HL-60/S4 treated with retinoic acid at 250 ng/mL for 4 days and 3 days (cell line): Measurements from ENCODE around the gene SEMA3C.

Source experiments
- in situ Hi-C: fragments of 300-500 bp; cut with MboI; formaldehyde crosslinking; loops from 2 replicates; pipeline ENCODE4 v1.7.0; 2022; ENCODE audit warnings: low sequenced_read_pairs

Gene SEMA3C

DNA sequence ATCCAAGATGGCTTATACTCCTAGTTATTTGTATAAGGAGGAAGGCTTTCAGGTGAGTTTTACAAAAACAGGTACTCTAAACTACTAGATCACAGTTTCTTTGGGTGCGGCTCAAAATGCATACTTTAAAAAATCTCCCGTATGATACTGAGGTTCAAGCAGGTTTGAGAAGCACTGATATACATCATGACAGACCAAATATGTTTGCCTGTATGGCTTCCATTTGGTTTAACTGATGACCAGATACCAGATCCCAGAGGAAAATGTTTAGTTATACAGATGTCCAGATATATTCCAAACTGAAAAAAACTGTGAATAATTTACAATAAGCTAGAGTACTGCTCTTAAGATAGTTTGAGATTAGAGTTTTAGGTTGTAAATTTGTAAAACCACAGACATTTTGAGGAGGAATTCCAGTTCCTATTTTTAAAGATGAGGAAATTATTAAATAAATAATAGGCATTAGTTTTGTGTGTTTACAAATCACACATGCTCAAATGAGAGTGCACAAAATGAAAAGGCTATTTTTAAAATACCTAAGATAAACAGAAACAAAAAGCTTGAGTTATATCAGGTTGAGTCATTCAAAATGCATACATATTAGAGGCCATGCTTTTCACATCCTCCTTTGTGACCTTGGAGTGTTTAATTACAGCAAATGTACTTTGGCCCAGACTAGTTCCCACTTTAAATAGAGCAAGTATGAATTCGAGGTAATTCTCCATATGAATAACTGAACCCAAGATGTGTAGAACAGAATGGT, 60.5 kb downstream of the SEMA3C start:
- in situ Hi-C loops: no loop called here

DNA sequence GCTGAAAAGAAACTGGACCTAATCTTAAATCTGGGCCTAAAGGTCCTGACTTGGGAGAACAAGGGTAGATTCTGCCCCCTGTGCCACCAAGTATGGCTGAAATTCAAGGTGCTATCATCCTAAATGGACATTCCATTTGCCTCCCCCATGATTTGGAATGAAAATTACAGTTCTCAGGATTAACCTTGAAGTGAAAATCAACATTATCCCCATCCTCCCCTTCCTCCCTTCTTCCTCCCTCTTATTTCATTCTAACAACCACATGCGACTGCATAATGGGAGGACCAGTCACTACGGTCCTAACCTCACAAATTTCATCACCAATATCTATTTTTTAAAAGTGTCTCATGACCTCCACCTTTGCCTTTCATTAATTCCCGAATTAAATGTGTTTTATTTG, 62.1 kb downstream of the SEMA3C start:
- in situ Hi-C loops: no loop called here

DNA sequence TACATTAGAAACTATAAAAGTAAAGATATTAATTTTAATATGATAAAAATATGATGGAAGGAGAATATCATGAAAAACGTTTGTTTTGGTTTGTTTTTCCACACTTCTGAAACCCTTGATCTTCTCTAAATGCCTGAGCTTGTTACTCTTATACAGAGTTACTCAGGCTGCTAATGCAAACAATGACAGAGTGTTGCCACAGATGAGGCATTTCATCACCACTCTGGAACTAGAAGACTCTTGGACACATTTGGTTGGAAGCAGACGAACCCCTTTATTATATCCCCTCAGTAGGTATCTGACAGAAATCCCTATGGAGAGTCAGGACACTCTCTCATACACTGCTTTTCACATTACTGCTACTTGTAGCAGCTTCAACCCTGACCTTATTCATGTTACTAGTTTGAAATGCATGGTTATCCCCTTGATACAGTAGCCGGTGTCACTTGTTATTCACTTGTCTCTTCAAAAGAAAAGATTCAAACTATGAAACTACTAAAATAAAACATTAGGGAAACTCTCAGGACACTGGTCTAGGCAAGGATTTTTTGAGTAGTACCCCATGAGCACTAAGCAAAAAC, 66.9 kb downstream of the SEMA3C start:
- in situ Hi-C loops: no loop called here

DNA sequence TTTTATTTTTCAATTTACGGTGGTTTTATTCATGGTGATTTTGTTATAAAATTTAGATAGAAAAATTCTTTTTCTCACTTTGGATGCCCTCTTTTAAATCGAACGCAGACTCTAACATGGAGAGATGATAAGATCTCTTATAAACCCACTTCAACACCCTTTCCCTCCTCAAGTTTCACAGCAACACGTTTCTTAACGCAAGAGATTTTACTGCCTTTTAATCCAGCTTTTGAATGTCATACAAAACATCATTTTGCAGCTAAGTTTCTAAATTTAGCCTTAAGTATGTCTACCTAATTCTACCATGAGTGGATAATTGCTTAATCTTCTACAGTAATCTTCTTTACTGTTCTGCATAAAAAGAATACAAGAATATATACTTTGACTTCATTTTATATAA, 70.0 kb downstream of the SEMA3C start:
- in situ Hi-C loops: no loop called here

DNA sequence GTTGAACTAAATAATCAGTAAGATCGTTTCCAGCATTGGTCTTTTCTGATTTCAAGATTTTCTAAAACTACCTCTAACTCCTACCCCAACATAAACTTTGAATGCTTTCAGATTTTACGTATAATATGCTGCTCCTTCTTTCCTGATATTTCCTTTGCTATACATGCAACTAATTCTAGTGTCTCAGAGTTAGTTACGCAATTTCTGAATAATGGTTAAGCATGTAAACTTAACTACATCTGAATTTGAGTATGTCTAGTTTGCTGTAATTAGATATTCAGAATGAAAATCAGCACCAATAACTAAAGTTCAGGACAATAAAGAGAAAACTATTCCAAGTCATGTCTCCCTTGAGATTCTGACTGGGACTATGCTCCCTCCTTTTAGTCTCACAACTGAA, 71.0 kb downstream of the SEMA3C start:
- in situ Hi-C loops: no loop called here

DNA sequence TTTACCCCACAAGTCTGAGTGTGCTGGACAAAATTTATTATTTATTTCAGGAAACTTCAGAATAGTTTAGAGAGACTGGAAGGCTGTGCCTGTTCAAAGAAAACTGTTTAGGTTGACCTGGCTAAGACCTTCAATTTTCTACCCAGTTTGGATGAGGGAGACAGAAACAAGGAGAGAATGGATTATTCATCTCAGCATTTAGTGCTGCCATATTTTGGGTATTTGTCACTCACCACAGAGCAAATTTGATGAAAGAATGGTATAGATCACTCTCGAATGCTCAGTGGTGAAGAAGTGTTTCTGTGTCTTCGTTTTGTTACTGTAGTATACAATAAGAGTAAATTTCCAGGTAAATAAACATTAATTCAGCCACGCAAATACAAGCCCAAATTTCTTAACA, 71.8 kb downstream of the SEMA3C start:
- in situ Hi-C loops: no loop called here

DNA sequence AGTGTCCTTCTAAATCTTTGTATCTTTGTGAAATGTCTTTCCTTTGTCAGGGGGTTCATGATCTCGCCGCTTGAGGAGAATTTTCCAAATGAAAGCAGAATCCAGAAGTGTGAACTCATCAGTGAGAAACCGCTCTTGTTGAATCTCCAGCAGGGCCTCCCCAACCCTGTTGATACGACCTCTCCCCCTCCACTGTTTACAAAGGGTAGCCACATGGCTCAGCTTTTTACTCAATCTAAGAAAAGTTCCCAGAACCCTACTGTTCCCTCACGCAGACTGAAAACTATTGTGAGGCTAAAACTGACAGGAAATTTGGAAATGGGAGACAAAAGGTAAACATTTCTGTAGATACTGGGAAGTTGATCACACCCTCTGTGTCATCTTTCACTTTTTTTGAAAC, 73.9 kb downstream of the SEMA3C start:
- in situ Hi-C loops: no loop called here

DNA sequence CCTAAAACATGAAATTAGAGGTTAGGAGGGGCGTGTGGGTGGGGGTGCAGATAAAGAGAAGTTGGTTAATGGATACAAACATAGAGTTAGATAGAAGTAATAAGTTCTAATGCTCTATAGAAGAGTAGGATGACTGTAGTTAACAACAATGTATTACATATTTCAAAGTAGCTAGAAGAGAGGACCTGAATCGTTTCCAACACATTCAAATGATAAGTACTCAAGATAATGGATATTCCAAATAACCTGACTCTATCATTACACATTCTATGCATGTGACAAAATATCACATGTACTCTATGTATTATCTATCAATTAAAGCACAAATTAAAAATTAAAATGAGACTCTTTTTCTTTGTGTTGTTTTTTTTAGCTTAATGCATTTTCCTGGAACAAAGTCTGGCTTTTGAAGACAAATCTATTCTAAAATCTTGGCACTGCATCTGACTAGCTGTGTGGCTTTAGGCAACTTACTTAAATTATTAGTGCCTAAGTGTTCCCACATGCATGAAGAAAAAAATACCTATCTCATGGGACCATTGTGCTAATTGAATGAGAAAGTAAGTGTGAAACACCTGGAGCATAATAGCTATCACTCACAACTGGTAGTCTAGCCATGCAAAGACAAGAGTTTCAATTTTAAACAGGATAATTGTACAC, 75.7 kb downstream of the SEMA3C start:
- in situ Hi-C loops: no loop called here

DNA sequence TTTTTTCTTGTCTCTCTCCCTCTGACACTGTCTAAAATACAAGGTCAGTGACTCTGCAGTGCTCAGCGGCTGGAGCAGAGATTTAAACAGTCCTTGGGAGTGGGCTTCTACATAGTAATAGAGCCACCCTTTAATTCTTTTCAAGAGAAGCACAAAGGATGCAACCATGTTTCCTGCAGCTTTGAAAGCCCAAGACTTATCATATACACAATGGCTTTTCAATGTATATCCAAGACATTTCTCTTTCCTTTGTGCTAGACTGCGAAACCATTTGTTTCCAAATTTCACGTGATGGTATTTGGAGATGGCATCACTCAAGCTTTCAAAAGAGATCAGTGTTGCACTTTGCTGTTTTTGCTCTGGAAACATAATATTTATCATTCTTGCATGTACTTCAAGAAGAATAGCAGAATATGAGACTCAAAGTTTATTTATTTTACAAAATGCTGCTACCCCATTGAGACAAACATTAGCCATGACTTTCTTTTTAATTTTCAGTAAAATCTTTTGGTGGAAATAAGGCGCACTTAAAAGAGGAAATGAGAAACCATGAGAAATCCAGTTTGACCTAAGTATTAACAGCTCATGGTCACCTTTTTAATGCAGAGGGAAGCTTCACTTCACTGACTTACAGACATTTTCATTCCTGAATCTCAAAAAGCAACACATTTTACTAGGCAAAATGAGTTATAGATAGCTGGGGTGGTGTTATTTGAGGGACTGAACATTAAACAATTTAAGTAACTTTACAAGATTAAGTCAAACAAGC, 76.6 kb downstream of the SEMA3C start:
- in situ Hi-C loops: no loop called here

DNA sequence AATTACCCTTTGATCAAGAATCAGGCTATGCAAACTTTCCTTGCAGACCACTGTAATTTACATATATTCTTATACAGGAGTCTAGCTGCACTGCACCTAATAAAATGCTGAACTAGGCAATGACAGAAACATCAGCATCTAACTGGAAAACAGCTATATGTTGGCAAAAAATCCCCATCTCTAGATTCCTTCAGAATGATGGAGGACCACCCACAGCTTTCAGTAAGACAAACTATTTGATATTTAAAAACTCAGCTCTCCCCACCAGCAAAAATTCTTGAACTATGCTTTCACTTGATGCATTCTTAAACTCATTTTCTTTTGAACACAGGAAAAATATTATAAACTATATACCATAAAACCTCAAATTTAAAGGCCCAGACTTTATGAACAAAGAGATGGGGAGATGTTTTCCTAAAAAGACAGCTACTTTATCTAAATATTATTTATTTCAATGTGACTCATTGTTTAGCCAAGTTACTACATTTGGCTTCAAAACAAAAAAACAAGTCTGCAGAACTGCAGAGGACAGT, 77.4 kb downstream of the SEMA3C start:
- in situ Hi-C loops: no loop called here

DNA sequence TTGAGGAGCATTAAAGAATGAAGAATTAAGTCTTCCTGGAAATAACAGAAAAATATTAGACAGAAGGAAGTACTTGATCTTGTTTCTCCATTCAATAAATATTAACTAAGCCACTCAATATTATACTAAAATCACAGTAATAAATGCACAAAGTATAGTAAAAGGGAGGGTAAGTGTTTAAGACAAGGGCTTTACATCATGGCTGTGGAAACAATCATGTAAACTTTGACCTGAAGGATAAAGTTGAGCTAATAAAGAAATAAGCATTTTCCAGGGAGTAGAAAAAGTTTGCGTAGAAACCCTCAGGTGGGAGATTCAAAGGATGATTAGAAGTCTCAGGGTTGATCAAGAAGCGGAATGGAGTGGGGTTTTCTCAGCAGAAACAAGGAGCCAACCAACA, 78.2 kb downstream of the SEMA3C start:
- in situ Hi-C loops: no loop called here

DNA sequence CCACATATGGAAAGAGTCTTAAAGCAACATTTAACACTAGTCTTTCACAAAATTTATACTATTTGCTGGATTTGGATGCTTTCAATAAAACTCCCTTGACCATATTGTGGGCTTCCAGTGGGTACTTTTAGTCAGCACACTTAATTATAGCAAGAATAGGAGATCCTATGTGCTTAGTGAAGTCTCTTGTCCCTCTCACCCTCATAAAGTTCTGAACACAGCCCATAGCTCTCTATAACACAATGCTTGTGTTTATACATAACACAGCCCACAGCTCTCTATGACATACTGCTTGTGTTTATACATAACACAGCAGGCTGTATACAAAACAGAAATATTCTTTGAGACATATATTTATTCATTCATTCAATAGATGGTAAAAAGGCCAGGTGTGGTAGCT, 79.0 kb downstream of the SEMA3C start:
- in situ Hi-C loops: no loop called here

DNA sequence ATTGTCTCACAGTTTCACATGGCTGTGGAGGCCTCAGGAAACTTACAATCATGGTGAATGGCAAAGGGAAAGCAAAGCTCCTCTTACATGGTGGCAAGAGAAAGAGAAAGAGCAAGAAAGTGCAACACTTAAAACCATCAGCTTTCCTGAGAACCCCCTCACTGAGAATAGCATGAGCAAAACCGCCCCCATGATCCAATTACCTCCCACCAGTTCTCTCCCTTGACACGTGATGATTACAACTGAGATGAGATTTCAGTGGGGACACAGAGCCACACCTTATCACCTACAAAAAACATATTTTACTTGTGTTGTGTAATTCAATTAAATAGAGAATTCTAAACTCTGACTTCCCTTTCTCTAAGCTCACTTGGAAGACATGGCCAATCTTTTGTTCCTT, 80.2 kb downstream of the SEMA3C start:
- in situ Hi-C loops: no loop called here

DNA sequence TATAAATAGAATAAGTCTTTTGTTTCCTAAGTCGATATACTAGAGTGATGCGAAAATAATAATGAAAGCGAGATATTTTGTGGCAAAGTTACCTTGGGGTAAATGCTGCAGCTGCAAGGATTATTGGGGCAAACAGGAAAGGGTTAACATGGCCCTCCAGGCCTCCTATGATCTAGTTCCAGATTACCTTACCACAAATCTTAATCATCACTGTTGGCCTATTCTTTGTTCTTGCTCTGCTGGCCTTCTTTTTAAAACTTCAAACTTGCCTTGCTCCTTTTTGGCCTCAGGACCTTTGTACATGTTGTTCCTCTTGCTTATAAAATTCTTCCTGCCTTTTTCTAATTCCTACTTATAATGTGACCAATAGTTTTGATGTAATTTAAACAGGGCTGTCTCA, 81.5 kb downstream of the SEMA3C start:
- in situ Hi-C loops: no loop called here

DNA sequence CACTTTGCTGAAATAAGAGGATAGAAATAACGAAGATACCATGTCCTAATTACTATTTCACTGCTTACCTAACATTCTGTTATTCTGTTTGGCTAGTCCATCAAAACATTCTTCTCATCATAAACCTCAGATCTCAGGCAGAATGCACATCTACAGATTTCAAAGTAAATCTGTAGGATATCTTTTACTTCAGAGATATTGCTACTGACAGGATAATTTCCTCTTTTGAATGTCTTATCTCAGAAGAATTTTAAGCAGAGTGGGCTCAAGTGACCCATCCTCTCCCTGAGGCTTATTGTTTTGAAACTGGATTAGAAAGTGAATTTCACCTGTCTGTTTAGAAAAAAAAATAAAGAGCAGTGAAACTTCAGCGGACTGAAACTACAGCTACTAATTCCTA, 83.6 kb downstream of the SEMA3C start:
- in situ Hi-C loops: no loop called here

DNA sequence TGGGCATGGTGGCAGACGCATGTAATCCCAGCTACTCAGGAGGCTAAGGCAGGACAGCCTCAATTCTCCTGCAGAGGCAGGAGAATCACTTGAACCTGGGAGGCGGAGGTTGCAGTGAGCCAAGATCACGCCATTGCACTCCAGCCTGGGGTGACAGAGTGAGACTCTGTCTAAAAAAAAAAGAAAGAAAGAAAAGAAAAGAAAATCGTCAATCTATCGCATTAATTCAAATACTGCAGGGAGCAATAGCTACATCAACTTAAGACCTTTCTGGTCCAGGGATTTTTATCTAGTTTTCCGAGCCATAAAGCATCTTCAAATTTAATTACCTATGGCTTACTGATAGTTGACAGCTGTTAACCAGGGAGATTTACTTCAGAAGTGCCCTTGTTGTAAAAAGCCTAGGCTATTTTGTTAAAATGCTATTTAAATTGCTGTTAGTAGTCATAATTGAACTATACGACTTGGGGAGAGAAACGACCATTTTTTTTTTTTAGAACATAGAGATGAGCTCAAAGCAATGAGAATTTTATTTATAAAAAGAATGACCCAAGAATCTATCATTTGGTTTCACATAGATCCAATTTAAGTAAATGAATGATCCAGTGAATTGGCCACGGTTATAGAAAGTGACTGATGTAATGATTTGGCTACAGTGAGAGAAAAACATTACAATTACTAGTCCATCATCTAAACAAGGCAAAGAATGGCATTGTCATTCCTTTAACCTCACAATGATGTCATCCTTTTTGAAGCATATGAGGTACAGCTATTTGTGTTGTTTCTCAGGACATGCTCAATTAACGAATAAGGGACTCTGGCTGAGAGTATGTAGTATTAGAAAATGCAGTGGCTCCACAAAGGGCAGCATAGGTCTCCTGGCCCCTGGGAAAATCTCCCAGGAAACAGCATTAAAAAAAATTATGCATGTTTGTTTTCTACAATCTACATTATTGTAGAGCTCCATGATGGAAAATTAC, 85.3 kb downstream of the SEMA3C start:
- in situ Hi-C loops: no loop called here

DNA sequence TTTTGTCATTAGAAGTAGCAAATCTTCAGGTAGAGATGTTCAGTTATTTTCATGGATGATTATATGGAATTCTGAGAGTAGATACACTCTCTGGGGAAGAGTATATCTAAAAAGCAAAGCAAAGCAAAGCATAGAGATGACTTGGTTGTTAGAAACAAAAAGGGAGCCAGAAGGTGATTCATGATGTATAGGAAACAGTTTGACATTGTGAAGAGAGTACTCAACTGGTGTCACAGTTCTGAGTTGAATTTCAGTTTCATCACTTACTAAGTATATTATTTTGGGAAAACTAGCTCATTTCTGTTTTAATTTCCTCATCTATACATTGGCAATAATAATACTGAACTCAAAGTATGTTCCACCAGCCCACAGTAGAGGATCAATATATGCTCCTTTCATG, 86.8 kb downstream of the SEMA3C start:
- in situ Hi-C loops: no loop called here

DNA sequence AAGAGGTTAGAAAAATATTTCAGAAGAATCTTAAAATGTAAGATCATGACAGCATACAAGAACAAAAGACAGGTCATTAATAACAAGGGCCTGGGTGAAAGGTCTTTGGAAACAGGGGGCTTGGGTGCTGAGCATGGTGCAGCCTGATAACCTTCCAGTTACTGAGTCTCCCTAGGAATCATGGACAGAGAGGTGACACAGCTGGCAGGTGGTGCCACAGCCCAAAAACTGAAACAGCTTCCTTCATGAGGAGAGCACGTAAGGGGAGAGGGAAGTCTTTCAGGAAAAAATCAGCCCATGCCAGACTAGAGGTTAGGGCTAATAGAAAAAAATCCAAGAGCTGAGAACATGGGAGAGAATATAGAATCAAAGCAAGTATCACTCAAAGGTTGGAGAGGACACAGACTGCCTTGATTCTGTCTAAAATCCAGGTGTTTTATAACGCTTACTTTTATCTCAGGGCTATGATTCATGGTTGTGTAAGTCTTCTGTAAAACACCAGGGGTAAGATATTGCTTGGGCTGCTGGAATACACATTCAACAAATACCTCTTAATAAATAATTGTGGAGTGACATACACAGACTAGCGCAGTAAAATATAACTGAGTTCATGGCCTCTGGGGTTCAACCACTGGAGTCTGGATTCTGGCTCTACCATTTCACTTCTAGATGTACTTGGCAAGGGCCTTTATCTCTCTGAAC, 88.1 kb downstream of the SEMA3C start:
- in situ Hi-C loops: no loop called here

DNA sequence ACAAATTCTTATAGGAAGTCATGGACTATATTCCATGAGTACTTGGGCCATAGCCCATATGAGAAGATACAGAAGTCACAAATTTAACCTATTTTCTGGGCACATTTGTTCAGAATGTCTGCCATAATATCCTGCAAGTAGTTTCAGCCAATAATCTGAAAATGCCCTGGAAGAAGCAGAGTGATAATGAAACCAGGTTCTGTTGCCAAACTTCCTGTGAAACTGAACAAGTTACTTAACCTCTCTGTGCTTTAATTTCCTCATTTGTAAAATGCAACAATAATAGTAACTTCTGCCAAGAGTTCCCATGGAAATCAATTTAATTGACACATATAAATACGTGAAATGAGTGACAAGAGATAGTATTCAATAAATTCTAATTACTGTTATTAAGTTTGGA, 88.8 kb downstream of the SEMA3C start:
- in situ Hi-C loops: no loop called here

DNA sequence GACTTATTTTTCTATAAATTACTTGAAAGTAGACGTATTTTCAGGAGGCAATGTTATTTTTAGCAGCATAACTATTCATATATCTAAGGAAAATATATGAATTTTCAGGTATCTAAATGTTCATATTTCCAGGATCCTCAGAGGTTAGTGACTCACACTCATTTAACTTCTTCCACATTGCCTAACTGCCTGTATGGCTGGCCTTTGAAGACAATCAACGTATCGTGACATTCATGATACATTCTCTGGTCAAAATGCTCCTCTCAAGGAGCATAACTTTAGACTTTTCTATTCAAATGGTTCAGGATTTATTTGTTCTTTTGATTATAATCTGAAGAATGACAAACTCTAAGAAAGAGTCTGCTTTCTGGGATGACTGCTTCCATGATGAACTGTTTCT, 89.3 kb downstream of the SEMA3C start:
- in situ Hi-C loops: no loop called here
